ENCODE measurements around the gene MAPK12. TPM values are rescaled to one million over a fixed set of nuclear protein-coding genes. Genes with fewer than 3 reads are reported as not detected.
A peak's percentile ranks its signal among the peaks of the same experiment; 100 is the strongest.

Gene MAPK12
- total and polyA plus RNA-seq, 8 donors = 11.6 to 31.4 (median 18.4) TPM

DNA sequence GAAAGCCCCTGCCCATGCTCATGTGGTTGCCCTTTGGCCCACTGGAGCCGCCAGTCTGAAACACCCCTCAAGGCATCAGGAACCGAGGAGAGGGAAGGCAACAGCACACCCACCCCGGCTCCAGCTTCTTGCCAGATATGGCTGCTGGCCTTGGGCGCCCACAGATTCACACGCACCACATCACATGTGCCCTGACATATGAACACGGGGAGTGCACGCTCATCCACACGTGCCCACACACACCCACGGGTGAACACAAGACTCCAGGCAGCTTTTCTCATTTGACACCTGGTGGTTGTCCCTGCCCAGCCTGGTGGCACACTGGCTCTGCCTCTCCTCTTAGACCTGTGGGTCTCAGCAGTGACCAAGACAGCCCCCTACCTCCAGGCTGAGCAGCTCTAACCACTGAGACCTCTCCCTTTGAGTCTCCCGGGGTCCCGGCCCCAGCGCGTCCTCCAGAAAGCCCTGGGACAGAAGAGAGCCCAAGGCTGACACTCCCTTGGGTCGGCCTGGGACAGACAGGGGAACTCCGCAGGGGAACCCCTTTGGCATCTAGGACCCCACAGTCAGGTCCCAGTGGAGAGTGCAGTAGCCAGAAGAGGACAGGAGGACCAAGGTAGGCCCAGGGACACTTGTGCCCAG is 2.7 kb upstream of the MAPK12 start:
- H3K9me3 ChIP-seq = no peaks in the 10 kb centered on the region
- TF ChIP-seq, protein P1, sequence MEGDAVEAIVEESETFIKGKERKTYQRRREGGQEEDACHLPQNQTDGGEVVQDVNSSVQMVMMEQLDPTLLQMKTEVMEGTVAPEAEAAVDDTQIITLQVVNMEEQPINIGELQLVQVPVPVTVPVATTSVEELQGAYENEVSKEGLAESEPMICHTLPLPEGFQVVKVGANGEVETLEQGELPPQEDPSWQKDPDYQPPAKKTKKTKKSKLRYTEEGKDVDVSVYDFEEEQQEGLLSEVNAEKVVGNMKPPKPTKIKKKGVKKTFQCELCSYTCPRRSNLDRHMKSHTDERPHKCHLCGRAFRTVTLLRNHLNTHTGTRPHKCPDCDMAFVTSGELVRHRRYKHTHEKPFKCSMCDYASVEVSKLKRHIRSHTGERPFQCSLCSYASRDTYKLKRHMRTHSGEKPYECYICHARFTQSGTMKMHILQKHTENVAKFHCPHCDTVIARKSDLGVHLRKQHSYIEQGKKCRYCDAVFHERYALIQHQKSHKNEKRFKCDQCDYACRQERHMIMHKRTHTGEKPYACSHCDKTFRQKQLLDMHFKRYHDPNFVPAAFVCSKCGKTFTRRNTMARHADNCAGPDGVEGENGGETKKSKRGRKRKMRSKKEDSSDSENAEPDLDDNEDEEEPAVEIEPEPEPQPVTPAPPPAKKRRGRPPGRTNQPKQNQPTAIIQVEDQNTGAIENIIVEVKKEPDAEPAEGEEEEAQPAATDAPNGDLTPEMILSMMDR (IDR thresholded peaks at IDR 0.05) = no peak
- intact Hi-C loops (cut with DNase I) = no loop called here
- ATAC-seq (no peak), DNase-seq (no peak)
- H3K27me3 ChIP-seq = peaks cover 0 to 76% of the 10 kb centered on the region in 2 donors
- peaks cover 0 to 4% of the 10 kb centered on the region in 2 donors for H3K36me3 ChIP-seq
- H3K27ac ChIP-seq = no peak overlapping the region
- H3K4me1 ChIP-seq = peaks cover 5 to 48% of the 10 kb centered on the region in 2 donors
- no peak overlapping the region for H3K4me3 ChIP-seq

DNA sequence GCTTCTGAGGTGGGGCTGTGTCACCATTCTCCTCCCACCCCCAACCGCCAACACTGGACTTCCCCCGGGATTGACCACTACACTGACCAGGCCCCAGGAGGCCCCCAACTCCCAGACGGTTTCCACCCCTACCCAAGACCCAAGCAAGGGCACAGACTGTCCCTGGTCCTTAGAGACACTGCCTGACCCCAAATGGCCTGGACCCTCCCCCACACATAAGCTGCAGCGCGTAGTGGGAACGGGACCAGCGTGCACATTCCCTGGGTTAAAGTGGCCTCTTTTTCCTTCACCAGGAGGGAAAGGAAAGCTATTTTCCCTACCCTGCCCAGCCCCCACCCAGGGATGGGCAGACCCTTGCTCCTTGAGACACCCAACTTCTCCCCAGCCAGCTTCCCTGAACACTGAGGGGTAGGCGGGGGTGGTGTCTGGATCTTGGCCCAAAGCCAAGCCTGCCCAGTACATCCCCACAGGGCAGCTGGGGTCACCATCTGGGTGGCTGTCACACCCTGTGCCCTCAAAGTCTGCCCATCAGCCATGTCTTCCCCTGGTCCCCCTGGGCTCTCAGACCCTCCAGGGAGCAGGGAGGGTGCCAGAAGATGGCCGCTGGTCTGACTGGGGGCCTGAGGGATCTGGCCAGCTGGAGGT is 1.6 kb upstream of the MAPK12 start:
- Histone ChIP-seq H3K27me3 (peaks cover 0 to 72% of the 10 kb centered on the region in 2 donors), H3K36me3 (peaks cover 0 to 4% of the 10 kb centered on the region in 2 donors), H3K4me1 (peaks cover 4 to 37% of the 10 kb centered on the region in 2 donors), H3K9me3 (no peaks in the 10 kb centered on the region), H3K27ac (no peak overlapping the region), H3K4me3 (no peak overlapping the region)
- no peak for ATAC-seq
- TF ChIP-seq, protein P1 (IDR thresholded peaks at IDR 0.05) = no peak
- no peak for DNase-seq
- intact Hi-C loops (cut with DNase I) = no loop called here

DNA sequence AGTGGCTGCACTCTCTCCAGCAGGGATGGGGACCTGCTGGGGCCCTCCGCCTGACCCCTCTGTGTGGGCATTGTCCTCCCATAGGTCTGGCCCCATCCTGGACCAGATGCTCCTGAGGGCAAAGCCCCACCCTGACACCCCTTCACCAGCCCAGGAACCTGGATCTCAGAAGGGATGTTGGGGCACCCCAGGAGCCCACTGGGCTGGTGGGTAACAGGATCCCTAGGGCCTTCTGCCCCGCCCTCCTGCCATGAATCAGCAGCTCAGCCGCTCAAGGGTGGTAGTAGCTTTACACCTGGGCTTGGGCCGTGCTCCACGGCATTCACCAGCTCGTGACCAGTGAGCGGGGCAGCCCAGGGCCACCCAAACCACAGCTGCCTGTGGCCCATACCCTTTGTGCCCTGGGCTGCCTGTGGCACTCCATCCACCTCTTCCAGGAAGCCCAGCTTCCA is 1.0 kb upstream of the MAPK12 start:
- Histone ChIP-seq H3K36me3 (peaks cover 0 to 4% of the 10 kb centered on the region in 2 donors), H3K4me3 (no peak overlapping the region), H3K27me3 (peaks cover 0 to 66% of the 10 kb centered on the region in 2 donors), H3K9me3 (no peaks in the 10 kb centered on the region), H3K27ac (no peak overlapping the region), H3K4me1 (peaks cover 0 to 31% of the 10 kb centered on the region in 2 donors)
- intact Hi-C loops (cut with DNase I) = no loop called here
- TF ChIP-seq, protein P1 (IDR thresholded peaks at IDR 0.05) = no peak
- no peak for ATAC-seq
- no peak for DNase-seq

DNA sequence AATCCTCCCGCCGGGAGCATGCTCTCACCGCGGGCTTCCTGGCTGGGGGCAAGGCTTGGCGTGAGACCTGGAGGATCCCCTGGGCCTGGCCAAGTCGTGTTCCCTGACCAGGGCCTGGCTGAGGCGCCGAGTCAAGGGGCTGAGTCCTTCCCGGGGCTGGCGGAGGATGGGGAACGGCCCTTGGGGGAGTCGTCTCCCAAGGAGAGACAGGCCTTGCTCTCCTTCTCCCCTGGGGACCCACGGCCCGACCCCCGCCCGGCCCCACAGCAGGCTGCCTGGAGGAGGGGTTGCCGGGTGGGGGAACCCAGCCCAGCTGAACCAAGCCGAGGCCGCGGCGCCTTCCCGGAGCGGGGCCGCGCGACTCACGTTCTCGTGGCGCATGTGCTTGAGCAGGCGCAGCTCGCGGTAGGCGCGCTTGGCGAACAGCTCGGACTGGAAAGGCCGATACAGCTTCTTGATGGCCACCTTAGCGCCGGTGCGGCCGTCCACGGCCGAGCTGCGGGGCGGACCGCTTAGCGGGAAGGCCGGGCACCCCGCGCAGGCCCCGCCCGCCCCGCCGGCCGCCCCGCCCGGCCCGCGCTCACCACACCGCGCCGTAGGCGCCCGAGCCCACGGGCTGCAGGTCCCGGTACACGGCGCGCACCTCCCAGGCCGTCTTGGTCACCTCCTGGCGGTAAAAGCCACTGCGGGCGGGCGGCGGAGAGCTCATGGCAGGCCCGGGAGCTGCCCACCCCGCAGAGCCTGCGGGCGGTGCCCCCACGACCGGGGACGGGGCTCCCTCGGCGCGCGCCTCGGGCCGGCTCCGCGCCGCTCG is 475 bp downstream of the MAPK12 start:
- intact Hi-C loops (cut with DNase I) = no loop called here
- Histone ChIP-seq H3K27me3 (peaks cover 0 to 51% of the 10 kb centered on the region in 2 donors), H3K36me3 (peaks cover 0 to 4% of the 10 kb centered on the region in 2 donors), H3K9me3 (no peaks in the 10 kb centered on the region), H3K4me1 (peaks cover 0 to 26% of the 10 kb centered on the region in 2 donors), H3K4me3 (peak overlapping the region; percentile 47 to 53), H3K27ac (no peak overlapping the region)
- TF ChIP-seq, protein P1 (IDR thresholded peaks at IDR 0.05) = no peak
- DNase-seq = peak in 1 of 4 donors; percentile 62
- peak; percentile 46 for ATAC-seq

DNA sequence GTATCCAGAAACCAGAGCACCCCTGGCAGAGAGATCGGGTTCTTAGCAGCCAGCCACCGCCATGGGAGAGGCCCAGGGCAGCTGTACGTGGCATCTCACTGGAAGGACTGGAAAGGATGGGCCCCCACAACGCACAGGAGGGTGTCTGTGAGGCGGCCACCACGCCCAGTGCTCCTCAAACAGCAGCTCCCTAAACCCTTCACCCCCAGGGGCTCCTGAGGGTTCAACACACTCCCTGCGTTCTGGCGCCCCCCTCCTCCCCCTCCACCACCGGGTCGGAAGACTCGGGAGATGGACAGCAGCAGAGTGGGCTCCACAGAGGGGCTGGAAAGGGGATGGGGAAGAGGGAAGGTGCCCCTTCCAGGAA is 1.1 kb downstream of the MAPK12 start:
- TF ChIP-seq, protein P1 (IDR thresholded peaks at IDR 0.05) = no peak
- Histone ChIP-seq H3K36me3 (peaks cover 0 to 4% of the 10 kb centered on the region in 2 donors), H3K9me3 (no peaks in the 10 kb centered on the region), H3K27ac (no peak overlapping the region), H3K4me3 (peak overlapping the region; percentile 47 to 53), H3K27me3 (peaks cover 0 to 49% of the 10 kb centered on the region in 2 donors), H3K4me1 (peaks cover 0 to 26% of the 10 kb centered on the region in 2 donors)
- DNase-seq (no peak), ATAC-seq (no peak)
- intact Hi-C loops (cut with DNase I) = no loop called here
